Osteoblast (primary cell): Measurements from ENCODE around the gene ITPR1. TPM values are rescaled to one million over a fixed set of nuclear protein-coding genes. Genes with fewer than 3 reads are reported as not detected.

Source experiments
- DNase-seq: peaks from one replicate; pipeline ENCODE4 v3.0.0; 2011; ENCODE audit warnings: low spot score, mixed read lengths; ENCODE audit not compliant: insufficient read length; ENCODE audit errors: missing footprints
- H2AFZ ChIP-seq: 2 replicates; pipeline ENCODE4 v1.6.0; 2011; ENCODE audit warnings: mild to moderate bottlenecking, low read length
- H3K27ac ChIP-seq: 2 replicates; pipeline ENCODE4 v1.5.1; 2011; ENCODE audit warnings: mild to moderate bottlenecking, low read depth, low read length, moderate library complexity
- H3K27me3 ChIP-seq: 2 replicates; pipeline ENCODE4 v1.6.0; 2012; ENCODE audit warnings: mild to moderate bottlenecking, control low read depth, inconsistent platforms, low read length, moderate library complexity; ENCODE audit not compliant: insufficient read depth
- H3K36me3 ChIP-seq: 2 replicates; pipeline ENCODE4 v1.5.1; 2011; ENCODE audit warnings: mild to moderate bottlenecking, low read length, control low read depth, moderate library complexity; ENCODE audit not compliant: insufficient read depth
- H3K4me1 ChIP-seq: 2 replicates; pipeline ENCODE4 v1.5.1; 2011; ENCODE audit warnings: mild to moderate bottlenecking, low read length, control low read depth, moderate library complexity; ENCODE audit not compliant: insufficient read depth
- H3K4me2 ChIP-seq: 2 replicates; pipeline ENCODE4 v1.6.0; 2011; ENCODE audit warnings: mild to moderate bottlenecking, low read length; ENCODE audit not compliant: insufficient read depth
- H3K4me3 ChIP-seq: fragments of 200-600 bp; sonication (generic); 3 replicates; pipeline ENCODE4 v1.5.1; 2012; ENCODE audit warnings: mild to moderate bottlenecking, low read length, inconsistent platforms; ENCODE audit not compliant: insufficient read depth
- H3K79me2 ChIP-seq: 2 replicates; pipeline ENCODE4 v1.6.0; 2012; ENCODE audit warnings: mild to moderate bottlenecking, low read length, control low read depth, inconsistent platforms; ENCODE audit not compliant: insufficient read depth
- H3K9me3 ChIP-seq: 2 replicates; pipeline ENCODE4 v1.5.1; 2011; ENCODE audit warnings: low read depth, low read length, control low read depth
- H4K20me1 ChIP-seq: 2 replicates; pipeline ENCODE4 v1.6.0; 2012; ENCODE audit warnings: mild to moderate bottlenecking, low read length, control low read depth; ENCODE audit not compliant: insufficient read depth
- CTCF ChIP-seq: IDR thresholded peaks from 2 replicates; pipeline ENCODE4 v1.5.1; 2011; ENCODE audit warnings: mild to moderate bottlenecking, low read depth, low read length, moderate library complexity; ENCODE audit errors: extremely low read depth
- total RNA-seq: library from RNA; depleted of rRNA; stranded (reverse); fragments of >200 nt; gene quantifications from 2 replicates; pipeline ENCODE4 v1.2.3, GENCODE V29; 2012

Gene ITPR1
- total RNA-seq, 1 donor, result 16.6 TPM

GRCh38 chr3:4571690-4572334 is 78.7 kb downstream of the ITPR1 start:
- Histone ChIP-seq H3K27me3 (no peaks in the 10 kb centered on the region), H3K4me3 (no peak overlapping the region), H3K36me3 (no peaks in the 10 kb centered on the region), H2AFZ (no peak overlapping the region), H4K20me1 (no peaks in the 10 kb centered on the region), H3K27ac (no peak overlapping the region), H3K9me3 (no peaks in the 10 kb centered on the region), H3K79me2 (no peaks in the 10 kb centered on the region), H3K4me1 (no peaks in the 10 kb centered on the region), H3K4me2 (no peak overlapping the region)
- TF ChIP-seq CTCF, result peak; percentile 9
- no peak for DNase-seq

- no peak overlapping the region for H3K4me3 ChIP-seq
- no peak overlapping the region for H3K27ac ChIP-seq
- H3K4me1 ChIP-seq, result no peaks in the 10 kb centered on the region
- no peaks in the 10 kb centered on the region for H3K36me3 ChIP-seq
- no peak for DNase-seq
- TF ChIP-seq CTCF, result no peak
- H3K4me2 ChIP-seq, result no peak overlapping the region
- H3K9me3 ChIP-seq, result no peaks in the 10 kb centered on the region
- H3K79me2 ChIP-seq, result no peaks in the 10 kb centered on the region
- H3K27me3 ChIP-seq, result no peaks in the 10 kb centered on the region
- H2AFZ ChIP-seq, result no peak overlapping the region
- H4K20me1 ChIP-seq, result no peaks in the 10 kb centered on the region
These were observed 80.0 kb downstream of the ITPR1 start for GRCh38 chr3:4573153-4573552.

GRCh38 chr3:4574426-4574965 is 81.3 kb downstream of the ITPR1 start:
- H3K27ac ChIP-seq, result no peak overlapping the region
- no peak for DNase-seq
- TF ChIP-seq CTCF, result no peak

GRCh38 chr3:4575381-4575780 is 82.2 kb downstream of the ITPR1 start:
- no peak overlapping the region for H2AFZ ChIP-seq
- DNase-seq, result no peak

More at GRCh38 chr3:4574426-4574965, 81.3 kb downstream of the ITPR1 start:
- Histone ChIP-seq H3K36me3 (no peaks in the 10 kb centered on the region), H3K4me1 (no peaks in the 10 kb centered on the region), H2AFZ (no peak overlapping the region), H3K27me3 (no peaks in the 10 kb centered on the region), H3K79me2 (no peaks in the 10 kb centered on the region), H3K4me2 (no peak overlapping the region), H3K4me3 (no peak overlapping the region), H4K20me1 (no peaks in the 10 kb centered on the region), H3K9me3 (no peaks in the 10 kb centered on the region)

More at GRCh38 chr3:4575381-4575780, 82.2 kb downstream of the ITPR1 start:
- H3K9me3 ChIP-seq, result no peaks in the 10 kb centered on the region
- H3K27ac ChIP-seq, result no peak overlapping the region
- H3K79me2 ChIP-seq, result no peaks in the 10 kb centered on the region
- H3K27me3 ChIP-seq, result no peaks in the 10 kb centered on the region
- H4K20me1 ChIP-seq, result no peaks in the 10 kb centered on the region
- no peak overlapping the region for H3K4me3 ChIP-seq
- no peaks in the 10 kb centered on the region for H3K4me1 ChIP-seq
- no peaks in the 10 kb centered on the region for H3K36me3 ChIP-seq
- H3K4me2 ChIP-seq, result no peak overlapping the region
- no peak for TF ChIP-seq CTCF
